SU-DHL-6 (cell line): ENCODE data around the gene FBXO8.

Experiments
- H2AFZ ChIP-seq: fragments of 200-600 bp; sonication (generic); 2 replicates; pipeline ENCODE4 v1.6.1; 2014; ENCODE audit warnings: low read depth, mild to moderate bottlenecking, moderate library complexity, mixed read lengths, antibody characterized with exemption, low read length; ENCODE audit not compliant: severe bottlenecking
- H3F3A ChIP-seq: fragments of 200-600 bp; shearing (Covaris generic); 2 replicates; pipeline ENCODE4 v1.6.0; 2016; ENCODE audit warnings: antibody characterized with exemption, mild to moderate bottlenecking; ENCODE audit not compliant: insufficient read depth
- H3K27ac ChIP-seq: fragments of 200-600 bp; sonication (generic); 2 replicates; pipeline ENCODE4 v1.5.1; 2016; ENCODE audit warnings: low read depth, mild to moderate bottlenecking, low read length, moderate library complexity, mixed read lengths
- H3K27me3 ChIP-seq: fragments of 200-600 bp; sonication (generic), shearing (Covaris generic); 2 replicates; pipeline ENCODE4 v1.6.0; 2014; ENCODE audit warnings: mild to moderate bottlenecking, low read length
- H3K36me3 ChIP-seq: fragments of 200-600 bp; sonication (generic); 2 replicates; pipeline ENCODE4 v1.6.1; 2014; ENCODE audit warnings: mild to moderate bottlenecking, low read length, mixed read lengths
- H3K4me2 ChIP-seq: fragments of 300-600, 200-600 bp; shearing (Covaris generic), sonication (generic); 2 replicates; pipeline ENCODE4 v1.6.0; 2014; ENCODE audit warnings: low read length, low read depth, mild to moderate bottlenecking; ENCODE audit not compliant: poor library complexity, severe bottlenecking
- H3K4me3 ChIP-seq: fragments of 200-600 bp; sonication (generic); 2 replicates; pipeline ENCODE4 v1.5.1; 2014; ENCODE audit warnings: antibody characterized with exemption, low read length, mild to moderate bottlenecking, mixed read lengths; ENCODE audit not compliant: insufficient read depth, poor library complexity, severe bottlenecking
- H3K79me2 ChIP-seq: fragments of 200-600 bp; sonication (generic); 2 replicates; pipeline ENCODE4 v1.6.1; 2014; ENCODE audit warnings: mild to moderate bottlenecking, low read length, moderate library complexity; ENCODE audit not compliant: insufficient read depth
- H3K9ac ChIP-seq: fragments of 200-600 bp; sonication (generic); 2 replicates; pipeline ENCODE4 v1.7.0; 2014; ENCODE audit warnings: mild to moderate bottlenecking, low read length
- H3K9me2 ChIP-seq: fragments of 200-600 bp; sonication (generic); replicated peaks from 2 replicates; pipeline ENCODE4 v1.6.1; 2014; ENCODE audit warnings: low read length; ENCODE audit not compliant: insufficient read depth
- H3K9me3 ChIP-seq: fragments of 200-600 bp; sonication (generic); 2 replicates; pipeline ENCODE4 v1.6.1; 2014; ENCODE audit warnings: low read length, mixed read lengths; ENCODE audit not compliant: insufficient read depth
- H4K20me1 ChIP-seq: fragments of 200-600 bp; sonication (generic); 2 replicates; pipeline ENCODE4 v1.6.1; 2014; ENCODE audit warnings: low read depth, mild to moderate bottlenecking, antibody characterized with exemption, low read length, moderate library complexity, mixed read lengths
- EZH2phosphoT487 ChIP-seq: fragments of 200-600 bp; sonication (generic), shearing (Covaris generic); conservative IDR thresholded peaks from 2 replicates; pipeline ENCODE4 v1.6.1; 2018; ENCODE audit warnings: mild to moderate bottlenecking, antibody characterized with exemption, low read length, moderate library complexity, mixed read lengths
- TF ChIP-seq, protein P1 (sequence below): fragments of 200-600 bp; sonication (generic); IDR thresholded peaks from one replicate; pipeline ENCODE4 v1.5.1; 2017; ENCODE audit warnings: antibody characterized with exemption, mild to moderate bottlenecking, low read length, moderate library complexity; ENCODE audit not compliant: insufficient read depth, poor library complexity, severe bottlenecking

Gene FBXO8

DNA sequence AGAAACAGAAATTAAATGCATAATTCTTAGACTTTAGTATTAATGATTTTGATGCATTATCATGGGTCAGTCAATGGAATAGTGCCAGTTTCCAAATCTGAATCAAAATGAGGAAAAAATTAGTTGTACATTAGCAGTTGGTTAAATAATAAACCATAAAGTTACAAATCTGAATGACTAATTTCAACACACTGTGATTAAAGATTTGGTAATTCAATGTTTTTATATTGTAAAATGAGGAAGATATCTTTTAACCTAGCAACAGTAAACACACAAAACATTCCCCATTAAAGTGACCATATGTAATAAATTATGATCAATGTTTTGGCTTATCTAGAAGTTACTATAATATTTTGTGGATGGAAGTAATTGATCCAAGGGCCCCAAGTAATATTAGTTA, 1.6 kb downstream of the FBXO8 start:
- peaks cover 7% of the 10 kb centered on the region for H3F3A ChIP-seq
- H2AFZ ChIP-seq, result no peak overlapping the region
- TF ChIP-seq EZH2phosphoT487, result no peak
- TF ChIP-seq, protein P1, sequence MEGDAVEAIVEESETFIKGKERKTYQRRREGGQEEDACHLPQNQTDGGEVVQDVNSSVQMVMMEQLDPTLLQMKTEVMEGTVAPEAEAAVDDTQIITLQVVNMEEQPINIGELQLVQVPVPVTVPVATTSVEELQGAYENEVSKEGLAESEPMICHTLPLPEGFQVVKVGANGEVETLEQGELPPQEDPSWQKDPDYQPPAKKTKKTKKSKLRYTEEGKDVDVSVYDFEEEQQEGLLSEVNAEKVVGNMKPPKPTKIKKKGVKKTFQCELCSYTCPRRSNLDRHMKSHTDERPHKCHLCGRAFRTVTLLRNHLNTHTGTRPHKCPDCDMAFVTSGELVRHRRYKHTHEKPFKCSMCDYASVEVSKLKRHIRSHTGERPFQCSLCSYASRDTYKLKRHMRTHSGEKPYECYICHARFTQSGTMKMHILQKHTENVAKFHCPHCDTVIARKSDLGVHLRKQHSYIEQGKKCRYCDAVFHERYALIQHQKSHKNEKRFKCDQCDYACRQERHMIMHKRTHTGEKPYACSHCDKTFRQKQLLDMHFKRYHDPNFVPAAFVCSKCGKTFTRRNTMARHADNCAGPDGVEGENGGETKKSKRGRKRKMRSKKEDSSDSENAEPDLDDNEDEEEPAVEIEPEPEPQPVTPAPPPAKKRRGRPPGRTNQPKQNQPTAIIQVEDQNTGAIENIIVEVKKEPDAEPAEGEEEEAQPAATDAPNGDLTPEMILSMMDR, result no peak
- no peaks in the 10 kb centered on the region for H3K27me3 ChIP-seq
- peak overlapping the region; percentile 80 for H3K4me3 ChIP-seq
- H3K9me2 ChIP-seq, result no peaks in the 10 kb centered on the region
- H3K4me2 ChIP-seq, result peak overlapping the region; percentile 92
- H3K9me3 ChIP-seq, result no peaks in the 10 kb centered on the region
- peaks cover 76% of the 10 kb centered on the region for H3K79me2 ChIP-seq
- no peaks in the 10 kb centered on the region for H4K20me1 ChIP-seq
- no peaks in the 10 kb centered on the region for H3K36me3 ChIP-seq
- H3K9ac ChIP-seq, result 0 out of 2 replicates have a peak overlapping the region, but pooled peaks have one; percentile 78
- H3K27ac ChIP-seq, result no peak overlapping the region

DNA sequence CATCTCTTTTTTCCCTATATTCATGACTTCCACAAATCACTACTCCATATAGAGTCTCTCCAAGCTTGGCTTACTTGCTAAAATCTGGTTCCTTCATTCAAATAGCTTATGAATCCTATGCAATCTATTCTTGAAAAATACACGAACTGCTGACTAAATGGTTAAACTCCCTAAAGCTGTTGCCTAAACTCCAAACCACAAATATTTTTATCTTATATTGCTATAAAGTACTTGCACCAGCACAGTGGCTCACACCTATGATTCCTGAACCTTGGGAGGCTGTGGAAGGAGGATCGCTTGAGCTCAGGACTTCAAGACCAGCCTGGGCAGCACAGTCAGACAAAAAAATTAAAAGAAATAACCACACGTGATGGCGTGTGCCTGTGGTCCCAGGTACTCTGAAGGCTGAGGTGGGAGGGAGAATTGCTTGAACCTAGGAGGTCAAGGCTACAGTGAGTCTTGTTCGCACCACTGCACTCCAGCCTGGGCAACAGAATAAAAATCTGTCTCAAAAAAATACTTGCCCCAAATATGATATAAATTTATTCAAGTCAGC, 2.2 kb downstream of the FBXO8 start:
- TF ChIP-seq, protein P1, result no peak
- no peak for TF ChIP-seq EZH2phosphoT487
- Histone ChIP-seq H3K4me3 (no peak overlapping the region), H3K9me2 (no peaks in the 10 kb centered on the region), H3K9me3 (no peaks in the 10 kb centered on the region), H3F3A (peaks cover 7% of the 10 kb centered on the region), H3K4me2 (peak overlapping the region; percentile 92), H3K27ac (no peak overlapping the region), H3K36me3 (no peaks in the 10 kb centered on the region), H3K9ac (no peak overlapping the region), H3K27me3 (no peaks in the 10 kb centered on the region), H2AFZ (no peak overlapping the region), H3K79me2 (peaks cover 75% of the 10 kb centered on the region), H4K20me1 (no peaks in the 10 kb centered on the region)

DNA sequence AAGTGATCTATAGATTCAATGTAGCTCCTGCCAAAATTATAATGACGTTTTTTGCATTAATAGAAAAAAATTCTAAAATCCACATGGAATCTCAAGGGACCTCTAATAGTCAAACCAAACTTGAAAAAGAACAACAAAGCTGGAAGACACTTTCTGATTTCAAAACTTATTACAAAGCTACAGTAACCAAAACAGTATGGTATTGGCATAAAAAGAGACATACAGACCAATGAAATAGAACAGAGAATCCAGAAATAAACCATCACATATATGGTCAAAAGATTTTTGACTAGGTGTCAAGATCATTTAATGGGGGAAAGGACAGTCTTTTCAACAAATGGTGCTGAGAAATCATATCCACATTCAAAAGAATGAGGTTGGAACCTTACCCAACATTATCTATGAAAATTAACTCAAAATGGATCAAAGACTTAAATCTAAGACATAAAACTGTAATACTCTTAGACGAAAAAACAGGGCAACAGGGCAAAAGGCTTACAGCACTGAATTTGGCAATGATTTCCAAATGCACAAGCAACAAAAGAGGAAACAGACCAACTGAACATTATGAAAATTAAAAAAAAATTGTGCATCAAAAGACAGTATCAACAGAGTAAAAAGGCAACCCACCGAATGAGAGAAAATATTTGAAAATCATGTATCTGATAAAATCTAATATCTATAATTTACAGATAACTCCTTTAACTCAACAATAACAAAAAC, 3.9 kb downstream of the FBXO8 start:
- Histone ChIP-seq H3K9ac (no peak overlapping the region), H3K4me2 (no peak overlapping the region), H3K9me3 (no peaks in the 10 kb centered on the region), H3F3A (peaks cover 7% of the 10 kb centered on the region), H3K9me2 (no peaks in the 10 kb centered on the region), H3K79me2 (peaks cover 58% of the 10 kb centered on the region), H2AFZ (no peak overlapping the region), H3K36me3 (no peaks in the 10 kb centered on the region), H3K27ac (no peak overlapping the region), H3K4me3 (no peak overlapping the region), H4K20me1 (no peaks in the 10 kb centered on the region), H3K27me3 (no peaks in the 10 kb centered on the region)
- TF ChIP-seq EZH2phosphoT487, result no peak
- TF ChIP-seq, protein P1, result no peak
